Fibroblast of the conjunctiva (primary cell): Measurements from ENCODE around the gene CEACAM4.
"Not testable (repeated sequence)": the region's sequence is repeated elsewhere in the genome, so short reads cannot be mapped to it uniquely, and the experiment has no call there.

Experiments
- DNase-seq: peaks from one replicate; pipeline ENCODE4 v3.0.0-alpha.2; 2010; ENCODE audit warnings: low read depth

The CEACAM4 gene

GRCh38 chr19:41626877-41627276, at the start of gene CEACAM4:
Gene CEACAM4, minus strand, starts transcription at chr19:41627074. Its CDS starts 111 bp downstream, at chr19:41626963.
- DNase-seq: no peak

- DNase-seq: no peak
Observed at GRCh38 chr19:41671486-41671885, 44.6 kb upstream of the CEACAM4 start.

DNA sequence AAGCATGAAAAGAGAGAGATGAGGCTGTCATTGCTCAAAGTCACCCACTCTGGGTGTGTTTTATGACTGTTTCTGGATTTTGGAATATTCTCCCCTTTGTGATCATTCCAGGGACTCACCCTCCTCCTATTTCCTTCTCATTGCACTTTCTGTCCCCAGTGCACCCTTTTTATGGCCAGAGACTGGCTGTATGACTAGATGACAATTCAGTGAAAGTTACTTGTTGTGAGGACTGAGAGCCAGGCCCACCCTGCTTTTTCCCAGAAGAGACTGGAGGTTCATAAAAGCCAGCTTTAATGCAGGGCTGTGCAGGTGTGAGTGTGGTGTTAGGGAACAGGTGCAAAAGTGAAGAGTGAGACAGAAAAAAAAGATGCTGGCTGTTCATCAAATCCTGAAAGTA, 43.9 kb upstream of the CEACAM4 start:
- DNase-seq: no peak

GRCh38 chr19:41668315-41668714, 41.4 kb upstream of the CEACAM4 start:
- DNase-seq: no peak

- no peak for DNase-seq
Observed at GRCh38 chr19:41666075-41666474, 39.2 kb upstream of the CEACAM4 start.

DNA sequence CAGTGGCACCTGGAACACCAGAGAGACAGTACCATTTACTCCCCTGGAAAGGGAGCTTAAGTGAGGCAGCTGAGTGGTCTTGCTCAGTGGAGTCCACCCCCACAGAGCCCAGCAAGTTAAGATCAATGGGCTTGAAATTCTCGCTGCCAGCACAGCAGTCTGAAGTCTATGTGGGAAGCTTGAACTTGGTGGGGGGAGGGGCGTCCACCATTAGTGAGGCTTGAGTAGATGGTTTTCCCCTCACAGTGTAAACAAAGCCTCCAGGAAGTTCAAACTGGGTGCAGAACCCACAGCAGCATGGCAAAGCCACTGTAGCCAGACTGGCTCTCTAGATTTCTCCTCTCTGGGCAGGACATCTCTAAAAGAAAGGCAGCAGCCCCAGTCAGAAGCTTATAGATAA, 30.3 kb upstream of the CEACAM4 start:
- DNase-seq: no peak

DNA sequence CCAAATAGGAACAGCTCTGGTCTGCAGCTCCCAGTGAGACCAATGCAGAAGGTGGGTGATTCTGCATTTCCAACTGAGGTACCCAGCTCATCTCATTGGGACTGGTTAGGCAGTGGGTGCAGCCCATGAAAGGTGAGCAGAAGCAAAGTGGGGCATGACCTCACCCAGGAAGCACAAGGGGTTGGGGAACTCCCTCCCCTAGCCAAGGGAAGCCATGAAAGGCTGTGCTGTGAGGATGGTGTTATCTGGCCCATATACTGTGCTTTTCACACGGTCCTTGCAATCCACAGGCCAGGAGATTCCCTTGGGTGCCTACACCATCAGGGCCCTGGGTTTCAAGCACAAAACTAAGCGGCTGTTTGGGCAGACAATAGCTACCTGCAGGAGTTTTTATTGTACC, 29.9 kb upstream of the CEACAM4 start:
- not testable (repeated sequence) for DNase-seq

DNA sequence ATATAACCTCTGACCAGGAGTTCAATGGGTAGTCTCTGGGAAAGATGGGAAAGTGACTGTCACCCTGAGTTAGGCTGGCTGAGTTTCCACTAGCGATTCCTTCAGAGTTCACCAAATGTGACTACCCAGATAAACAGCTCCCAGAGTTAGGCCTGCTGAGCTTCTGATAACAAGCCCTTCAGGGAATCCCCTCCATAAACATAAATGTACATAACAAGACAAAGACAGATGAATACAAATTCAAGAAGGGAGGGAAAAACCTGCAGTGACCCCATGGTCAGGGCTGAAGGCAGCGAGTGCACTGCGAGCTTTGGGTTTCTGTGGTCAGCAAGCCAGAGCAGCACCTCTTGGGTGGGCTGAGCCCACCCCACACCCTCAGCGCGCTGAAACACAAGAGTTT, 25.4 kb upstream of the CEACAM4 start:
- no peak for DNase-seq

DNA sequence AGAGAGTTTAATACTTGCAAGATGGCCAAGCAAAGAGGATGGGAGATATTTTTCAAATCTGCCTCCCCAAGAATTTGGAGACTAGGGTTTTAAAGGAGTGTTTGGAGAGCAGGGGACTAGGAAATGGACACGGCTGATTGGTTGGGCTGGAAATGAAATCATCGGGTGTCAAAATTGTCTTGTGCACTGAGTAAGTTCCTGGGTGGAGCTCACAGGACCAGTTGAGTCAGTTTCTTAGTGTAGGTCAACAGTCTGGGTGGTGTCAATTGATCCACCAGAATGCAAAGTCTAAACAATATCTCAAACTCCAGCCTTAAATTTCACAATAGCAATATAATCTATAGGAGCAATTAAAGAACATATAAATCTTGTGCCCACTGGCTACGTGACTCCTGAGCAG, 23.0 kb upstream of the CEACAM4 start:
- no peak for DNase-seq

DNA sequence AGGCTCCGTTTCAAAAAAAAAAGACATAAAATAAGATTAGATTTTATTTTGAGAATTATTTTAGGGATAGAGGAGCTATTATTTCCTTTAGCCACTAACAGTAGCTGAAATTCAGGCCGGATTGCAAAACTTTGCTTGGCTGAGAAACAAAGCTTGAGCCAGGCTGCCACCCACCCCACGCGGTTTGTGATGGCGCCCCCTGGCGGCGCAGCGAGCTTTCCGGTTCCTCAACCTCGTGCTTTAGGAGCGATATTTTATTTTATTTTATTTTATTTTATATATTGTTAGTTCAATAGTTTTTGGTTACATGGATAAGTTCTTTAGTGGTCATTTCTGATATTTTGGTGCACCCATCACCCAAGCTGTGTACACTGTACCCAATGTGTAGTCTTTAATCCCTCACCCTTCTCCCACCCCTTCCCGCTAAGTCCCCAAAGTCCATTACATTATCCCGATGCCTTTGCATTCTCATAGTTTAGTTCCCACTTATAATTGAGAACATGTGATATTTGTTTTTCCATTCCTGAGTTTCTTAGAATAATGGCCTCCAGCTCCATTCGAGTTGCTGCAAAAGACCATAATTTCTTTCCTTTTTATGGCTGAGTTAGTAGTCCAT, 19.8 kb upstream of the CEACAM4 start:
- DNase-seq: no peak

- peak; percentile 16 for DNase-seq
Observed at GRCh38 chr19:41641879-41642485, 15.1 kb upstream of the CEACAM4 start.

DNA sequence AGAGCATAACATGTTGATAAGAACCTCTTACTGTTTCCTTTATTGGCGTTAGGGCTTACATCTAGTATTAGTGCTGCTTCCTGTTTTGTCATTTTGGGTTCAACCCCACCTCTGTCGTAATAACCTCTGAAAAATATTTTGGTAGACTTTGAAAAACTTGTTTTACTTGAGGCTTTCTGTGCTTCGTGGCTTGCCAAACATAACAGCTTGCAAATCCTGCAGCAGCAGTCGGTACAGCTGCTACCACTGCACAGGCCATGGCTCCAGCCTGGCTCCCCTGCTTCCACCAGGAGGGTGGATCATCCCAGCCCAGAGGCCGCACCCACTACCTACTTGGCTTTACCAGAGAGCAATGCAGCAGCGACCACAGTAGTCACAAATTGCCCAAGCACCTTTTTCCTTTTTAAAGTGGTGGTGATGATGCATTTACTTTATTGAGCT, 11.8 kb upstream of the CEACAM4 start:
- no peak for DNase-seq

DNA sequence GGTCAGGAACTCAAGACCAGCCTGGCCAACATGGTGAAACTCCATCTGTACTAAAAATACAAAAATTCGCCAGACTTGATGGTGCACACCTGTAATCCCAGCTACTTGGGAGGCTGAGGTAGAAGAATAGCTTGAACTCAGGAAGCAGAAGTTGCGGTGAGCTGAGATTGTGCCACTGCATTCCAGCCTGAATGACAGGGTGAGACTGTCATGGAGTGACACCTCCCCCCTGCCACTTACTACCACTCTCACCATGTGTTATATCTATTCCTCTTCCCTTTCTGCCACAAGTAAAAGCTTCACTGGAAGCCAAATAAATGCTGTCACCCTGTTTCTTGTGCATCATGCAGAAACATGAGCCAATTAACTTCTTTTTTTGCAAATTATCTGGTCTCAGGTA, 10.6 kb upstream of the CEACAM4 start:
- DNase-seq: no peak

DNA sequence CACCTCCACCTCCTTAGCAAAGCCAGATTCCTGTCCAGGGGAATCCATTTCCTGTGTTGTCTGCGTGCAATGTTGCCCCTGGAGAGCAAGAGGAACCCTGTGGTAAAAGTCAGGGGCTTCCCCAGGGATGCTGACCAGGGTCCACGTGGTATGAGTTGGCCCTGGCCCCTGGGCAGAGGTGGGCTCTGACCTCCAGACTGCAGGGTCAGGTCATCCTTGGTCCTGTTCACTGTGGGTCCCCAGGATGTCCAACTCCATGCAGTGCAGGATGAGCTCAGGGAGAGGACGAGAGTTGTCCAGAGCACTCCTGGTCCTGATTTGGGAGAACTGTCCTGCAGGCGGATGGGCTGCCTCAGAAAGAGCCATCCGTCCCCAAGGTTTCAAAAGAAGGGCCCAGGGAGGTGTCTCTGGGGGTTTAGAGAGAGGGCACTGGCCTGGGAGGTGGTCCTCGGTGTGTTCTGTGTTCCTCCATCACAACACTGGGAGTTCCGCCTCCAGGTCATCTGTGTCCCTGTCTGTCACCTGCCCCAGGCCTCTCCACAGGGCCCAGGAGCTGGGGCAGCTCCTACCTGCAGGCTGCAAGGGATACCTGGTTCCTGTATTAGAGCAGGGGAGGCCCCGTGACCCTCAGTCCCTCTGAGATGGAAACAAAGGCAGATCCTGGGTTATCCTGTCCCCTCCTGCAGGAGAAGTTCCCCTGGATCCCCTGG, 1.2 kb upstream of the CEACAM4 start:
- no peak for DNase-seq

GRCh38 chr19:41626278-41626677, 596 bp downstream of the CEACAM4 start:
- DNase-seq: no peak

DNA sequence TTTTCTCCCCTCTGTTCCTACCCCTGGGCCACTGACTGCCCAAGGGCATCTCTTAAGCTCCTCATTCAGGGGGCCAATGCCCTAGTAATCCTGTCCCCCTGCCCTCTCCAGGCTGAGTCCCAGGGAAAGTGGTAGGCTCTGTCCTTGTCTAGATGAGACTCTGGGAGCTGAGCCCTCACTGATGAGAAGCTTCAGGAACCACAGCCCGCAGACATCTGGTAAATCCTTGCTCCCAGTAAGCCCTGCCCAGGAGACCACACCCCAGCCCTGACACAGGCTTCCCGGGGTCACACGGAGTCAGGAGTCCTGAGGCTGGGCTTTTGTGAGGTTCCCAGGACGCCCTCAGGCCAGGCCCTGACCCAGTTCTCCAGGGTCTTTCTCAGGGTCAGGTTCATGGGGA, 1.9 kb downstream of the CEACAM4 start:
- DNase-seq: no peak

DNA sequence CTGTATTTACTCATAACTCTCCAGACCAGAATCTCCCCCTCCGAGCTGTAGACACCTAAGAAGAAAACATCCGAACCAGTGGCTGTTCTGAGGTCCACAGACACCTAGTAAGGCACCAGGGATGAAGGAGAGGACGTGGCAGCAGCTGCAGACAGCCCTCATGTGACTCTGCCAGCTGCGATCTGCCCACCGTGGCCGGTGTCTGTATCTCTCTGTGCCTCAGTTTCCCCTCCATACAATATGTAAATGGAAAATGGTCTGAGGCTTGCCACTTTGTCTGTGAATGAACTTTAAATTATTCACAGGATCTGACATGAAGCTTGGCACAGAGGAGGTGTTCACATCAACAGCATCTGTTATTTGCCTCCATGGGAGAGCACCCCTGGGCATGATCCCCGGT, 2.4 kb downstream of the CEACAM4 start:
- DNase-seq: no peak

DNA sequence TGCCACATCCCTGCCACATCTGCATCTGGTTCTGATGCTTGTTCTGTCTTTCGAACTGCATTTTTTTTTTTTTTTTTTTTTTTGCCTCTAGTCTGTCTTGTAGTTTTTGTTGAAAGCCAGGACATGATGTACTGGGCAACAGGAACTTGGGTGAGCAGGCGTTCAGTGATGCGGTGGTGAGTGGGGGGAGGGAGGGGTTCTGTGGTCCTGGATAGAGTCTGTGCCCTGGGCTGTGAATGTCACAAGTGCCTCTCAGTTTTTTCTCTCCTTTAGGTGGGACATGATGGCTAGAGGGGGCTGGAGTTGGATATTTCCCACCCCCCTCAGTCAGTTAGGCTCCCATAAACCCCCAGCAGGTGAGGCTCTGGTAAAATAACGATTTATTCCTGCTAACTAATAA, 3.5 kb downstream of the CEACAM4 start:
- DNase-seq: no peak

- DNase-seq: no peak
Observed at GRCh38 chr19:41621654-41622053, 5.2 kb downstream of the CEACAM4 start.

- DNase-seq: no peak
Observed at GRCh38 chr19:41621226-41621625, 5.6 kb downstream of the CEACAM4 start.

DNA sequence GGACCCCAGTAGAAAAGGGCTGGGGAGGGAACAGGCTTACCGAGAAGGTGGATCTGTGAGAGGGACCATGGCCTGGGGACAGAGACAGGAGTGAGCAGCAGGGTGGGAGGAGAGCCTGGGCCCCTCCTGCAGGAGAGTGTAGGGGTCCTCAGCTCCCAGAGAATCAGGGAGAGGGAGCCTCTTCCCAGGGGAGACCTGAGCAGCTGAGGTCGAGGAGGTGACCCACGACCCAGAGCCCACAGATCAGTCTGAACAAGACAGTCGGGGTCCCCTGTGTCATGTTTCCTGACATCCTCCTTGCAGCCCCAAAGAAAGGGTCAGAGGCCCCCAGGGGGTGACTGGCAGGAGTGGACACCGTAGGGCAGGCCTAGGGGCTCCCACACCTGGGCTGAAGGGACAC, 6.7 kb downstream of the CEACAM4 start:
- DNase-seq: no peak

- DNase-seq: no peak
Observed at GRCh38 chr19:41619018-41619556, 7.8 kb downstream of the CEACAM4 start.
